HG03280 (cell line): ENCODE data around the gene OOSP4A.

Source experiments
- ATAC-seq: cut with Tn5 transposase; IDR thresholded peaks from one replicate; pipeline ENCODE4 v1.9.1; 2021; ENCODE audit warnings: mild to moderate bottlenecking, moderate library complexity; ENCODE audit not compliant: unreplicated experiment

Gene OOSP4A

DNA sequence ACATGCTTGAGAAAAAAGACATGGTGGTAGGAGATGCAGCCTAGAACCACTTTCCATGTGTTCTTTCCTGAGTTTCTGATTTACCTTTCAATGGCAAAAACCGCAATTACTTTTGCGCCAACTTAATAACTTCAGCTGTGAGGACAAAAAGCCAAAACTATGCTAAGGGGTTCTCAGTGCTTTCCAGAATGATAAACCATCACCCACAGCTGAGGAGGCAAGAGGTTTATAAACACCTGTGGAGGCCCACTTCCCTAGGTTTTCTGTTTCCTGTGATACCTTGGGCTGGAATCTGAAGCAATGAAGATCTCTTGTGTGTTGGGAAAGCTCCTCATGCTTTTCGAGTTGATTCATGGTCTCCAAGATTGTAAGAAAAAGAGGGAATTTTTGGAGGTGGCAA, at the start of gene OOSP4A:
Gene OOSP4A, plus strand, starts transcription at position 301 of the 400 bp plus-strand sequence. Its CDS starts 0 bp downstream, at position 301.
- ATAC-seq = no peak

DNA sequence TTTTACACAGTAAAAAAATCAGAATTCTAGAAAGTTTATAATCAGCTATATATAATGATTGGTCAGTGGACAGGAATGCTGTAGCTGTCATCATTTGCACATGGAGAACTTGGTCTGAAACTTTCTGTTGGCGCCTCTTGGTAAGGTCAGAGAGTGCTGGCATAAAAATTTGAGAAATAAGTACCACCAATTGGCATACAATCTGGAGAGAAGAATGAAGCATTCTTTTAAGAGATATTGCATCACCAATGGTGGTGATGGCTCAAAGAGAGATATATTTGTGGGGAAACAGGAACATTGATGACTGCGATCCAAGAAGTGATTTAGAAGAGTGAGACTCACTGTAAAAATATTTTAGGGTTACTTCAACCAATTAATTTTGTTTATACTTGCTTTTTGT, 45.4 kb upstream of the OOSP4A start:
- no peak for ATAC-seq

DNA sequence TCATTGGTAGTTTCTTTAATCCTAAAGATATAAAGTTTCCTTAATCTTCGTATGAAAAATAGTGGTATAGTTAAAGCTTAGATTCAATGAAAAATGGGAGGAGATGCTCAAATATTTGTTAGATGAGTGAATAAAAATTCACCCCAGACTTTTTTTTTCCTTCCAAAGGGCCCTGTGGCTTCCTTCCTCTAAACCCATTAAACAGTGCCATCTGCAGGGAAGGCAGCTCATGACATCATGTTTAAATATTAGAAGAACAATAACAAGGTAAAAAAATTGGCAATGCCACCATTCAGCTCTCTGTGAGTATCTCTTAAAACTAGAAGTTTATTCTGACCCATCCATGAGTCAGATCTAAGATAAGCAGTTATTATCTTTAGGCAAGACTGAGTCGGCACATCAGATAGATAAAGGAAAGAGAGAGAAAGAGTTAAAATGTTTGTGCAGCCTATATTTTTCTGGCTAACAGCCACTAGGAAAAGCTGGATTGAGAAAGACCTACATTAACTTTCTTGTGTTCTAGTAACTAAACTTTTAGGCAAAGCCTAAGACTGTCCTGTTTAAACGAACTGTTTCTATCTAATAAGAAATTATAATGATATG, 44.7 kb upstream of the OOSP4A start:
- ATAC-seq = no peak

DNA sequence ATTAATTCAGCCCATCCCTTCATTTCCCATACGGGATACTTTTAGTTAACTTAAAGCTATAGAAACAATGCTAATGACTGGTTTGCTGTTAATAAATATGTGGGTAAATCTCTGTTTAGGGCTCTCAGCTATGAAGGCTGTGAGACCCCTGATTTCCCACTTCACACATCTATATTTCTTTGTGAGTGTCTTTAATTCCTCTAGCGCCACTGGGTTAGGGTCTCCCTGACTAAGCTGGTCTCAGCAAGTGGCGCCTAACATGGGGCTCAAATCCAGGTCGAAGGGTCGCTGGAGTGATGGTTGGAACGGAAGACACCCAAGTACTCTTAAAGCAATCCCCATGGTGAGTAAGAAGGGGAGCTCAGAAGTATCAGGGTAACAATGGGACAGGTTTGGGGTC, 40.0 kb upstream of the OOSP4A start:
- no peak for ATAC-seq

DNA sequence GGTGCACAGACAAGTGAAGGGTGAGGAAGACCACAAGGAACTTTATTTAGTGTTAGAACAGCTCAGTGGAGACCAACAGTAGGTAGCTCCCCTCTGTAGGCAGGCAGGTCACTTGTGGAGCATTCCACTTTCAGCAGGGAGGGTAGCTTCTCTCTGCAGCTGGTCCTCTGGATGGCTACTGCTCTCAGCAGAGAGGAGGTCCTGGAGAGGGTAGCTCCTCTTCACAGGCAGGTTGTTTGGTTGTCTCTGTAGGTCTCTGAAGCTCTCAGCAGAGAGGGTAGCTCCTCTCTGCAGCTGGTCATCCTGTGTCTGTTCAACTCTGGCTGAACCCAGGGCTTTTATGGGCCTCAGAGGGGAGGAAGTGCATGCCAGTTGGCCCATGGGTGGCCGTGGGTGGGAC, 32.1 kb upstream of the OOSP4A start:
- ATAC-seq = no peak

DNA sequence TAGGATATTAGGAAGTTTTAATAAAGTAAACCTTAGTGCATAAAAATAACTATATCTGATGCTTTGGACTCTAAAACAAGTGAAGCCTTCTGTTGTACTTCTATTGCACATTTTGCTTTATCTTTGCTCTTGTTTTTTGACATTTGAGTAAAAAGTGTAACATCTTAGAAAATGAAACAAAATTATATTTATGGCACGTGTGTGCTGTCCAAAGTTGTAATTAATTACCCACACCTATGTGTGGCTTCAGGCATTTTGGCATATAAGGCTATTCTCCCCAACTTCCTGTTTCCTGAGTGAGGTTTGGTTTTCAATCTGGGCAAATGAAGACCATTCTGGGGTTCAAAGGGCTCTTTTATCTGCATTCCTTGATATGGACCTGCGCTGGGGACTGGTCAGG, 25.7 kb upstream of the OOSP4A start, which contains the start of gene OOSP1:
Gene OOSP1, plus strand, starts transcription at position 301 of the 400 bp plus-strand sequence. Its CDS starts 23 bp downstream, at position 324.
- no peak for ATAC-seq

DNA sequence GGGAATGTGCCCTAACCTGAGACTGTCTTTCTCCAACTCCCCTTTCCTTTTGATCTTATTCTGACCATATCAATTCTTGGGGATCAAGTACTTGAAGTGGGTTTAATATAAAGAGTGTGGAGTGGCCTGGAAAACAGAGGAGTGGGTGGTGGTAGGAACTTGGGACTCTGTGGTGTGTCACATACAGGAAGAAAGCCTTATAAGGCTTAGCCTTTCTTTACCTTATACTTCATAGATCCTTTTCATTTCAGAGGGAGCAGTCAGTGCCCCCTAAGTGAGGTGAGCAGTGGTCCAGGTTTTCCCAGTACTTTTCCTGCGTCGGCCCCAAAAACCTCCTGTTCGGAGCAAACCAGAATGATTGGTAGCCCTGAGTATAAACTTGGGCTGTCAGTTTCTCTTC, 25.1 kb upstream of the OOSP4A start:
- ATAC-seq = no peak

DNA sequence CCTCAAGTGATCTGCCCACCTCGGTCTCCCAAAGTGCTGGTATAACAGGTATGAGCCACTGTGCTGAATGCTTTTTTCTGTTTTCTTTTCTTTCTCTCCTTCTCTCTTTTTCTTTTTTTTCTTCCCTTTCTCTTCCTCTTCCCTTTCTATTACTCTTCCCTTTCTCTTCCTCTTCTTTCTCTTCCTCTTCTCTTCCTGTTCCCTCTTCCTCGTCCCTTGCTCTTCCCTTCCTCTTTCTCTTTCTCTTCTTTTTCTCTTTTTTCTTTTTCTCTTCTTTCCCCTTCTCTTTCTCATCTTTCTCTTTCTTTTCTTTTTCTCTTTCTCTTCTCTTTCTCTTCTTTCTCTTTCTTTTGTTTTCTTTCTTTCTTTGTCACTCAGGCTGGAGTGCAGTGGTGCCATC, 24.4 kb upstream of the OOSP4A start:
- ATAC-seq = no peak

DNA sequence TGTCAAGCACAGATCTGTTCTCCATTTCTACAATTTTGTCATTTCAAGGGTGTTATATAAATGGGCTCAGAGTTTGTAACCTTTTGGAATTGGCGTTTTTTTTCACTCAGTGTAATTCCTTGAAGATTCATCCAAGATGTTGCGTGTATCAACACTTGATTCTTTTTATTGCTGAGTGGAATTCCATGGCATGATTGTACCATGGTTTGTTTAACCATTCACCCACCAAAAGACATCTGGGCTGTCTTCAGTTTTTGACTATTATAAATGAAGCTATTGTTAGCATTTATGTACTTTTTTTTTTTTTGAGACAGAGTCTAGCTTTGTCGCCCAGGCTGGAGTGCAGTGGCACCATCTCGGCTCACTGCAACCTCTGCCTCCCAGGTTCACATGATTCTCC, 22.7 kb upstream of the OOSP4A start:
- no peak for ATAC-seq

DNA sequence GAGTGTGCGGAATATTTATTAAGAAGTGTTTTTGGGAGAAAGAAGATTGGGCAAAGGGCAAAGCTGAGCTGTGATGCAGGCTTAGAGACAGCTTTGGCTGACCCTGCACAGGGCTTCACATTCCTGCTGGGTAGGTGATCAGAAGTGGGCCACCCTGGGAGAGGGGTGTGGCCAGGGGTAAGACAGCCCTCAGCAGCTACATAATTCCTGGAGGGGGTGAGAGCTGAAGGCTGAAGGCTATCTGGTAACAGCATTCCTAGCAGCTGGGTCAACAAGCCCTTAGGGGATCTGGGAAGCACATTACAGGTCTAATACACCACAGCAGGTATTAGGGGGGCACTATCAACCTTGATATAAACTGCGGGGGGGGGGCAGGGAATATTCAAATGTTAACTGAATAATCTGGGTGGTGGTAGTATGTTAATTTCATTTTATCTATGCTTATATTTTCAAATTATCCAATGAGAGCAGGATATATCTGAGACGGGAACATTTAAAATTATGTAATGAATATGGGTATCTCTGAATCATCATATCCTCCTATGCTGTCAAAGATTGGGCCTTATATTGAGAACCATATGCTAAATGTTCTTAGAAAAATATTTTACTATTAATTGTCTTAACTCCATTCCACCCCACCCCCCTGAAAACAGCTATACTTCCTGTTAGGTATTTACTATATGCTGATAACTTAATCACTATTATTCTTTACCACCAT, 19.7 kb upstream of the OOSP4A start:
- no peak for ATAC-seq

DNA sequence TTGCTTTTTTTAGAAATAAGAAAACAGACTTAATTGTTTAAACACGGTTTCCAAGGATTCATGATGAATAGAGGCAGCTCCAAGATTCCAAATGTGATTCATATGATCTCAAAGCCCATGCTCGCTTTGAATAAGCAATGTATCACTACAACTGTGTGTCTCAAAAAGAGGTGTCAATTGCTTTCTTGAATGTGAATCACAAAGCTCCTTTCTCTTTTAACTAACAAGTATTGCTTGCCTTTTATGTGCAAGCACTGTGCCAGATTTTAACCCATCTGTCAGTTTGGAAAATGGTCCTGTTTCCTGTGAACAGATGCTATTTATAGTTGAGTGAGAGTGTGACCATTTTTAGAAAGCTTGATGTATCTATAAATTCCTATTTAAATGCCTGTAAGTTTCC, 19.1 kb upstream of the OOSP4A start:
- ATAC-seq = no peak

DNA sequence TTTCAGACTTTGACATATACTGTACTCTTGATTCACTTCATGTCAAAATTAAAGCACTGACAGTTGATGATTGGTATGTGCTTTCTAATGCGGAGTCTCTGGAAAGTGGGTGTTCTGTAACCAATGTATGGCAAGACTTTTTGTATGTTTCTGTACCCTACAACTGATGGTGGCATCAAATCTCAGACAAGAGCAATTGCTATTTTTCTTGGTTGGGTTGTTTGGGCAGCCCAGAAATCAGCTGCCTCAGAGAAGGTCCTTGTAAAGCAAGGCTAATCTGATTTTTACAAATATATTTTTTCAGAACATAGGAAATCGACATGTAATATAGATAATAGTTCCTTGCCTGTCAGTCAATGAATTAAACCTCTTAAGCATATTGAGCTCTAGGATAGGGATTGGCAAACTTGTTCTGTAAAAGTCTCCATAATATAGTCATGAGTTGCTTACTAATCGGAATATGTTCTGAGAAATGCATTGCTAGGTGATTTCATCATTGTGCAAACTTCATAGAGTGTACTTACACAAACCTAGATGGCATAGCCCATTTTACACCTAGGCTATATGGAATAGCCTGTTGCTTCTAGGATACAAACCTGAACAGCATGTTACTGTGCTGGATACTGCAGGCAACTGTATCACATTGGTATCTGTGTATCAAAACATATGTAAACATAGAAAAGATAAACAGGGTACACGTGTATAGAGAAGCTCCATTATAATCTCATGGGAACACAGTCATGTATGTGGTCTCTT, 10.2 kb upstream of the OOSP4A start:
- ATAC-seq = no peak

DNA sequence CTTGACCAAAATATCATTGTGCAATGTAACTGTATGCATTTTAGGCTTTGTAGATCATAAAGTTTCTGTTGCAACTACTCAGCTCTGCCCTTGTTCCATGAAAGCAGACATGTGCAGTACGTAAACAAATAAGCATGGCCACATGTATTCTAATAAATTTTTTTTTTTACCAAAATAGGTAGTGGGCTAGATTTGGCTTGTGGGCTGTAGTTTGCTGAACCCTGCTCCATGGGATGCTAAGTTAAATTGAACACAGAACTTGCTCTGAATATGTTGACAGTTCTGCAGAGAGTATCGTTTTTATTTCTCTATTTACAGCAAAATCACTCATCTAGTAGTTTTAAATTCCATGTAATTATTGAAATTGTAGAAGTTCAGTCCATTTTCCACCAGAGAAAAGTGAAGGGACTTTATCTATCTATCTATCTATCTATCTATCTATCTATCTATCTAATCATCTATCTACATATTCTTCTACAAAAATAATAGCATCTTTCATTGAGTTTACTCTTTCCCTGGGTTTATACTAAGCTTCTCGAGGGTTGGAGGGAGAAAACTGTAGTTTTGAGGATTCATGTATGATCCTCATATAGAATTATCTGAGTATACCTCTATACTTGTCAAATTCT, 9.5 kb upstream of the OOSP4A start:
- no peak for ATAC-seq

DNA sequence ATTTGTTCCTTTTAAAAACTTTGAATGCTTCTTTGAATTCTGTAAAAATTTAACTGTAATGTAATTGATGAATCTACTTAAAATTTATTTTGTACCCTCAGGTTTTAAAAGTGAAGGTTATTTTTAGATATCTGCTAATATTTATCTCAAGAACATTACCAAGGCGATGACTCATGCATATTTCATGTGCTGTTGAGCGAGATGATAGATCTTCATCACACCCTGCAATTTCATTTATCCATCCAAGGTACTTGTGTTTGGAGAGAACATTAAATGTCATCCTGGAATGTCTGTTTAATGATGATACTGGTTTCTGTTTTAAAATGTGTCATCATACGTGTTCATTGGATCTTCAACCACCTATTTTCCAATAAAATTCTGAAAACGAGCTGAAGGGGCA, 6.7 kb upstream of the OOSP4A start:
- ATAC-seq = no peak

DNA sequence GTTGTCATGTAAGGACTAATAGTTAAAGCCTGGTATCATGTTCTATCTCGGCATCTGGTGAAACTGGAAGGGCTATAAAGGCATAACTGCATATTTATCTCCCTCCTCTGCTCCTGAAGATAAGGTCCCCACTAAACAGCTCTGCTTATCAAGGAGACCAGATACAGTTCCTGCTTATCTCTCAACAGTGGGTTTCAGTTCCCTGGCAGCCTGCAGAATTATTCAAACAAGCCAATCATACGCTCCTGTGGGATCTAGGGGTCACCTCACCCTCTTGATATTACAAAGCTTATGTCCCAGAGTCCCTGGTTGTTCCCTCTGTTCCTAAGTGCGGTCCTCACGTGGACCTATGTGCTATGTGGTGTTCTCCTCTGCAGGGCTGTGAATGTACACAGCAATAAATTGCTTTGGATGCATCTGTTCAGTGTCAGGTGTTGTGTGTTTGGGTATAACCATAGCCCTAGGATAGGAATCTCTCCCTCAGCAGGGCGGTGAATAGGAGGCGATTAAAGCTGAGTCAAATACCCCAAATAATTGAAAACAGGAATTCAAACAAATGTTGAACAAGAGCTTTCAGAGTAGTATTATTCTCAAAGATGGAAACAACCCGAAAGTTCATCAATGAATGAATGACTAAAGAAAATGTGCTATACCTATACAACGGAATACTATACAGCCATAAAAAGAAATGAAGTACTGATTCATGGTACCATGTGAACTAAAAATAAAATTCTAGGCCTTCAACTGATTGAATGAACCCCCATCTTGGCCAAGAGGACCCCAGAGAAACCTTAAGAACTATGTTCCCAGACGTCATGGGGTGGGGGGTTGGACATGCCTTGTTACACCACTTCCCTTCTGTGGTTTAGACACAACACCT, 3.1 kb upstream of the OOSP4A start:
- ATAC-seq = no peak

DNA sequence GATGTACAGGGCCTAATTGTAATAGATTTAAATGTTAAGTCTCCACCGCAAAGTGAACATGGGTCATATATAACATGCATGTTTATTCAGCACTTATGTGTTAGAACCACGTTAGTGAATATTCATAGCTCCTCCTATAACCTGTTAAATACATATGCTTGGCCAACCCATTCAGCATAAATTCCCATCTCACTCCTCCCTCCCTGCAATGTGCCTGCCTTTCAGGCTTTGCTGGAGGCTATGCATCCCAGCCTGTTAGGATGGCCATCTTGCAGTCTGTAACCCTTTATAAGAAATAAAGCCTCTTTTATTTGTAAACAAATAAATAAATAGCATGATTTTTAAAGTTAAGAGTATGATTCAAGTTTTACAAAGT, 1.7 kb upstream of the OOSP4A start:
- no peak for ATAC-seq

DNA sequence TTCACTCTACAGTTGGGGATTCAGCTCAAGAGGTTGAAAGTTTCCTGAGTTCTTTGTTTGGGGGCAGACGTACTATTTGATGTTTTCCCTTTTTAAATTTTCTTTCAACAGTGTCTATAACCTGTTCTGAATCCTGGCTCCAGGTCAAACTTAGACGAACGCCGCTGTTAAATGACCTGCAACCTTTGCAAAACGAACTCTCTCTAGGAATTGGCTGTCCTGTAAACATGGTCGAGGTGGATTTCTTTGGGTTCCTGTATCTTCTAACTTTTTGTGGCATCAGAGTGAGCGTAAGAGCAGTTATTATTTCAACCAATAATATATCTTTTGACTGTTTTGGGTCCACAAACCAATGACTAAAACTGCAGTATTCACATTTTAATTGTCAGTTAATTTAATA, 1.6 kb downstream of the OOSP4A start:
- no peak for ATAC-seq

DNA sequence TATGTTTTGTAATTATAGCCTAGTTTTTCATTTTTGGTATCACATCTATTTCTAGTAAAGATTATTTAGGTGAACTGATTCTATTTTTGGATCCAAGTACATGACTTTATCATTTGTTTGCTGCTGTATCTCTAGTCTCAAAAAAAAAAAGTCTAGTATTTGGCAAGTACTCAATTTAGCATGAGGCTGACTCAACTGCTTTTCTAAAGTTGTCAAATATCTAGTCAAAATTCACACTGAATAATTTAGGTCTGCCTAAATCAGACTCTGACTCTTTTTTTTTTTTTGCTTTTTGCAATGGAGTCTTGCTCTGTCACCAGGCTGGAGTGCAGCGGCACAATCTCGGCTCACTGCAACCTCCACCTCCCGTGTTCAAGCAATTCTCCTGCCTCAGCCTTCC, 2.4 kb downstream of the OOSP4A start:
- ATAC-seq = no peak

DNA sequence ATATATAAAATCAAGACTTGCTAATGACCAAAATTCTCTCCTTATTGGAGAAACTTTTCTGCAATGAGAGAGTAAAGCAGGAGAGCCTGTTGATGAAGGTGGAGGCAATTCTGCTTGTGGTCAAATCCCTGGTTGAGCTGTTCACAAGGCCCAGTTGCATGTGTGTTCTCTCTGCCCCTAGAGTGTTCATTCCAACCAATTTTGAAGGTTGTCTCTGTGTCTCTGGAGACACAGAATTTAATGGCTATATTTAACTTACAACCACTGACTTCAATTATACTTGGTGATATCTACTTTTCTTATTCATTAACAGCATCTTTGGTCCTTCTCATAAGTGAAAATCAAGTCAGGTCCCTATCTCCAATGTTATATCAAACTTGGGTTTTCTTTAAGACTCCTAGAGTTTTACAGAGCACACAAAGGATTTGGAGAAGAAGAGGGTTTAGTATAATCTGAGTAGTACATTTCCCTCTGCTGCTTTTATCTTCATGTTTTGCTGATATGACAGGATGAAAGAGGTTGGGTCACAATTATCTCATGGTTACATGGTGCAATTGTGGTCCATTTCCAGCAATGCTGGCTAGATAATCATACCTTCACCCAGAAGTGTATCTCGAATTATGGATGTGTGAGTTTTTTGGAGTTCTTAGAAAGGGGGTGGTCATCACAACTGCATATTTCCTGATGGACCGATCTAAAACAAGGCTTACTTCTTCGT, 4.0 kb downstream of the OOSP4A start:
- no peak for ATAC-seq

DNA sequence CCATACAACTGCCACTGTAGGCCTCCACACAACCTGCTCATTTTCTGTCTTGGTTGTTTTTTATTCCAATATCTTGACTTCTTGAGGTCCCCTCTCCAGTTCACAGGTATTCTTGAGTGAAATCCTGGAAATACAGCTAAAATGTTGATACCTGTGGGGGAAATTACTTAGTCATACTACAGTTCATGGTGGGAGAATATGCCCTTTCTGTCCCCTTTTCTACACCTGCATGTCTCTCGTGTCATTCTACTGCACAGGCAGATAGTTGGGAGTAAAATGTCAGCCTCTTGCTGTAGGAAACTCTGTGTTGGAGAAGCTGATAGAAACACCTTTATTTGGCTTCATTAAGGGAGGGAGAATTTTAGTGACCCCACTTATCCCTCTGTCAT, 4.6 kb downstream of the OOSP4A start:
- ATAC-seq = no peak
